COLO829 (cell line): Measurements from ENCODE around the gene ADAMTSL5.
A peak's percentile ranks its signal among the peaks of the same experiment; 100 is the strongest.
"Not testable (repeated sequence)": the region's sequence is repeated elsewhere in the genome, so short reads cannot be mapped to it uniquely, and the experiment has no call there.

ENCODE experiments used
- DNase-seq: peaks from one replicate; pipeline ENCODE4 v3.0.0; 2012; ENCODE audit warnings: low spot score

The ADAMTSL5 gene

GRCh38 chr19:1478934-1479707 lies 33.7 kb downstream of the ADAMTSL5 start, which contains the start of gene C19orf25:
C19orf25 (minus strand) TSS chr19:1479215; CDS start chr19:1478903, 312 bp downstream.
- peak; percentile 95 for DNase-seq

GRCh38 chr19:1477056-1477455 lies 35.8 kb downstream of the ADAMTSL5 start:
- DNase-seq: not testable (repeated sequence)

DNA sequence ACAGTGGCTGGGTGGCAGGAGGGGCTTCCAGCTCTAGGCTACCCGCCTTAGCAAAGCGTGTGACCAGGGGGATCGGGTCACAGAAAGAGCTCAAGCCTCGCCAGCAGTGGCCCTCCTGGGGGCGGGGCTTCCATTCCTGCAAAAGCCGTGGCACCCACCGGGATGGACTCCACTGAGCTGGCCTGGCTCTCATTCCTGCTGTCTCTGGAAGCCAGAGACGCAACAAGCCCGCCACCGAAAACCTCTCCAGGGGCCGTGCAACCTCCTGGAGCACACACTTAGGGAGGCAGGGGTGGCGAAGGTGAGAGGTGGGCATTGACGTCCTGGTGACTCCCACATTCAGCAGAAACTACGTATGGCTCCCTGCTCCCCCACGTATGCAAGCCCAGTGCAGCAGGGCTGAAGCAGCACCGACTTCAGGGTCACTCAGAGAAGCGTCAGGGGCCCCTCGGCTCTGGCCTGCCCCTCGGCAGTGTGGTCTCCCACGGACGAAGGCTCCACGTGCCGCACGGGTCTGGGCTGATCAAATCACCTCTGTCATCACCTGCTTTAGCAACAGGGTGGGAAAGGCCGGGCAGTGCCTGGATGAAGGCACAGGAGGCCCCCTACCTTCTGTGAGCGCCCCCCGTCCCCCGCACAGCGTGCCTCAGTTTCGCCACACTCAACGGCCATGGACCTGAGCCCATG lies 36.9 kb downstream of the ADAMTSL5 start:
- DNase-seq: no peak

DNA sequence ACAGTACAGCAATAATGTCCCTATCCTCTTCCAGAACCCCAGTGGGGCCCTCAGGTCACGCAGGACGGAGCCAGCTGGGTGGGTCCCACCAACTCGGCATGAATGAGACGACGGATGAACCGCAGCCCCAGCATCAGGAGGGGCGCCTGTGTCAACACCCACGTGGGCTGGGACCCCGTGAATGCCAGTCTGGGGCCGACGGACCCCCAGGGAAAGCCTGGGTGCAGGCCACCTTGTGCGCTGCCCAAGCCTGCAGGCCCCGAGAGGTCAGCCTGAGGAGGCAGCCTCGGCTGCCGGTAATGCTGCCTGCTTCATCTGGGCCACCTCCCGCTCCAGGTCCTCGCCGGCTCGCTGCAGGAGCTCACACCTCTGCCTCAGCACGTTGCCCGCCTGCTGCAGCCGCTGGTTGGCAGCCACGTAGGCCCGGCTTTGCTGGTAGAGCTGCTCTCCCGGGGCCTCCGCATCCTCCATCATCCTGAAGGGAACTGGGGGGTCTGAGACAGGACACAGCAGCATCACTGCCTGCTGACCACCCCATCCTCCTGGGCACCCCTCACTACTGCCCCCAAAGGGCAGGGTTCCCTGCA lies 38.0 kb downstream of the ADAMTSL5 start:
- DNase-seq: no peak

DNA sequence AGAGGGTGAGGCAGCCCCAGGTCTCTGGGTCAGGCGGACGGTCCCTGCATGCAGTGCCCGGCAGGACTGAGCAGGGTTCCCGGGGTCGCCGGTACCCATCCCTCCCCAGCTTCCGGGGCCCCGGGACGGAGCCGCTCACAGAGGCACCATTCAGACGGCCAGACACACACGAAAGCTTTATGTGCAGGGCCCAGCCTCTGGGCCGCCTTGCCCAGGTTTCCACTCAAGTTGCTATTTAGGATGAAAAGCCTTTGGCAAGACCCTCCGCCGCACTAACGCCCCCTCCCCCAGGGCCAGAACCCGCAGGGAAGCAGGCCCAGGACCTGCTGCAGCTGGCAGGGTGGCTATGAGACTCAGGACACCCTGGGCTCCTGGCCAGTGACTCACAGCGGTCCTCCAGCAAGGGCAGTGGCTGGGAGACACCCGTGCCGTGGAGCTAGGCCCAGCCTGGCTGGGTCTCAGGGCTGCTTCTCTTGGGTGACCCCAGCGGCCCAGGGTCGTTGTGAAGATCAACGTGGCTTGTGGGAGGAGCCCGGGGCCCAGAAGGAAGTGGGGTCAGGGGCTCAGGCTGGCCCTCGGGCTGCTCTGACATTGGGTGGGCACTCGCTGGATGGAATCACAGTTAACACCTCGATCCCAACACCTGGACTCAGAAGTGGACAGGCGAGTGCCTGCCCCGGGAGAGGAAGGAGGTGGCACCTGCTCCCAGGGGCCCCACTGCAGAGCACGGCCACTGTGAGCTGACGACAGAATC lies 38.6 kb downstream of the ADAMTSL5 start:
- no peak for DNase-seq

GRCh38 chr19:1473085-1473851 lies 39.6 kb downstream of the ADAMTSL5 start:
- DNase-seq: no peak

GRCh38 chr19:1472231-1473084 lies 40.4 kb downstream of the ADAMTSL5 start:
- DNase-seq: no peak

GRCh38 chr19:1471515-1472160 lies 41.2 kb downstream of the ADAMTSL5 start:
- DNase-seq: no peak

- DNase-seq: no peak
Measured at GRCh38 chr19:1471010-1471514, 41.8 kb downstream of the ADAMTSL5 start.

GRCh38 chr19:1470305-1471009 lies 42.4 kb downstream of the ADAMTSL5 start:
- no peak for DNase-seq

GRCh38 chr19:1470055-1470304 lies 42.8 kb downstream of the ADAMTSL5 start:
- no peak for DNase-seq

DNA sequence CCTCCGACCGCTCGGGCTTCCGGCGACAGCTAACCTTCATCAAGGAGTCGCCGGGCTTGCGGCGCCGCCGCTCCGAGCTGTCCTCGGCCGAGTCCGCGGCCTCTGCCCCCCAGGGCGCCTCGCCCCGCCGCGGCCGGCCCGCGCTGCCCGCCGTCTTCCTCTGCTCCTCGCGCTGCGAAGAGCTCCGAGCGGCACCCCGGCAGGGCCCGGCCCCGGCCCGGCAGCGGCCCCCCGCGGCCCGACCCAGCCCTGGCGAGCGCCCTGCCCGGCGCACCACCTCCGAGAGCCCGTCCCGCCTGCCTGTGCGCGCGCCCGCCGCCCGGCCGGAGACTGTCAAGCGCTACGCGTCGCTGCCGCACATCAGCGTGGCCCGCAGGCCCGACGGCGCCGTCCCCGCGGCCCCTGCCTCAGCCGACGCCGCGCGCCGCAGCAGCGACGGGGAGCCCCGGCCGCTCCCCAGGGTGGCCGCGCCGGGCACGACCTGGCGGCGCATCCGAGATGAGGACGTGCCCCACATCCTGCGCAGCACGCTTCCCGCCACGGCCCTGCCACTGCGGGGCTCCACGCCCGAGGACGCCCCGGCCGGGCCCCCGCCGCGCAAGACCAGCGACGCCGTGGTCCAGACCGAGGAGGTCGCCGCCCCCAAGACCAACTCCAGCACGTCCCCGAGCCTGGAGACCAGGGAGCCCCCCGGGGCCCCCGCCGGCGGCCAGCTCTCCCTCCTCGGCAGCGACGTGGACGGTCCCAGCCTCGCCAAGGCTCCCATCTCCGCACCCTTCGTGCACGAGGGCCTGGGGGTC lies 43.4 kb downstream of the ADAMTSL5 start:
- no peak for DNase-seq

DNA sequence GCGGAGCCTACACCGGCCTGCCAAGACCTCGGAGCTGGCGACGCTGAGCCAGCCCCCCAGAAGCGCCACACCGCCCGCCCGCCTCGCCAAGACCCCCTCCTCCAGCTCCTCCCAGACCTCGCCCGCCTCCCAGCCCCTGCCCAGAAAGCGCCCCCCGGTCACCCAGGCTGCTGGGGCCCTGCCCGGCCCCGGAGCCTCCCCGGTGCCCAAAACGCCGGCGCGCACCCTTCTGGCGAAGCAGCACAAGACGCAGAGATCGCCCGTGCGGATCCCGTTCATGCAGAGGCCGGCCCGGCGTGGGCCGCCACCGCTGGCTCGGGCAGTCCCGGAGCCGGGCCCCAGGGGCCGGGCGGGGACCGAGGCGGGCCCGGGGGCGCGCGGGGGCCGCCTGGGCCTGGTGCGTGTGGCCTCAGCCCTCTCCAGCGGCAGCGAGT lies 44.0 kb downstream of the ADAMTSL5 start:
- no peak for DNase-seq

DNA sequence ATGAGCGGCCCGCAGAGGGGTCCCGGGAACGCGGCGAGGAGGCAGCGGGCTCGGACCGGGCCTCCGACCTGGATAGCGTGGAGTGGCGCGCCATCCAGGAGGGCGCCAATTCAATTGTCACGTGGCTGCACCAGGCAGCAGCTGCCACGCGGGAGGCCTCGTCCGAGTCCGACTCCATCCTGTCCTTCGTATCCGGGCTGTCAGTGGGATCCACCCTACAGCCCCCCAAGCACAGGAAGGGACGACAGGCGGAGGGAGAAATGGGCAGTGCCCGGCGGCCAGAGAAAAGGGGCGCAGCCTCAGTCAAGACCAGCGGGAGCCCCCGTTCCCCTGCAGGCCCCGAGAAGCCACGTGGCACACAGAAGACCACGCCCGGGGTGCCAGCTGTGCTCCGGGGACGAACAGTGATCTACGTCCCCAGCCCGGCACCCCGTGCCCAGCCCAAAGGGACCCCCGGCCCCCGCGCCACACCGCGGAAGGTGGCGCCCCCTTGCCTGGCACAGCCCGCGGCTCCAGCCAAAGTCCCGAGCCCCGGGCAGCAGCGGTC lies 44.5 kb downstream of the ADAMTSL5 start:
- DNase-seq: no peak

DNA sequence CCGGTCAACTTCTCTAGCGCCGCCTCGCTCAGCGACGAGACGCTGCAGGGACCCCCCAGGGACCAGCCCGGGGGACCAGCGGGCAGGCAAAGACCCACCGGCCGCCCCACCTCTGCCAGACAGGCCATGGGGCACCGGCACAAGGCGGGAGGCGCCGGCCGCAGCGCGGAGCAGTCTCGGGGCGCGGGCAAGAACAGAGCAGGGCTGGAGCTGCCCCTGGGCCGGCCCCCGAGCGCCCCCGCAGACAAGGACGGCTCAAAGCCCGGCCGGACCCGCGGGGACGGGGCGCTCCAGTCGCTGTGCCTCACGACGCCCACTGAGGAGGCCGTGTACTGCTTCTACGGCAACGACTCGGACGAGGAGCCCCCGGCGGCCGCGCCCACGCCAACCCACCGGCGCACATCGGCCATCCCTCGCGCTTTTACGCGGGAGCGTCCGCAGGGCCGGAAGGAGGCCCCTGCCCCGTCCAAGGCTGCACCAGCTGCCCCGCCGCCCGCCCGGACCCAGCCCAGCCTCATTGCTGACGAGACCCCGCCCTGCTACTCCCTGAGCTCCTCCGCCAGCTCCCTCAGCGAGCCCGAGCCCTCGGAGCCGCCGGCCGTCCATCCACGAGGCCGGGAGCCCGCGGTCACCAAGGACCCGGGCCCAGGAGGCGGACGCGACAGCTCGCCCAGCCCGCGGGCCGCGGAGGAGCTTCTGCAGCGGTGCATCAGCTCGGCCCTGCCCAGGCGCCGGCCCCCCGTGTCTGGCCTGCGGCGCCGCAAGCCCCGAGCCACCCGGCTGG lies 45.1 kb downstream of the ADAMTSL5 start:
- no peak for DNase-seq

GRCh38 chr19:1467215-1467489 lies 45.7 kb downstream of the ADAMTSL5 start:
- no peak for DNase-seq

DNA sequence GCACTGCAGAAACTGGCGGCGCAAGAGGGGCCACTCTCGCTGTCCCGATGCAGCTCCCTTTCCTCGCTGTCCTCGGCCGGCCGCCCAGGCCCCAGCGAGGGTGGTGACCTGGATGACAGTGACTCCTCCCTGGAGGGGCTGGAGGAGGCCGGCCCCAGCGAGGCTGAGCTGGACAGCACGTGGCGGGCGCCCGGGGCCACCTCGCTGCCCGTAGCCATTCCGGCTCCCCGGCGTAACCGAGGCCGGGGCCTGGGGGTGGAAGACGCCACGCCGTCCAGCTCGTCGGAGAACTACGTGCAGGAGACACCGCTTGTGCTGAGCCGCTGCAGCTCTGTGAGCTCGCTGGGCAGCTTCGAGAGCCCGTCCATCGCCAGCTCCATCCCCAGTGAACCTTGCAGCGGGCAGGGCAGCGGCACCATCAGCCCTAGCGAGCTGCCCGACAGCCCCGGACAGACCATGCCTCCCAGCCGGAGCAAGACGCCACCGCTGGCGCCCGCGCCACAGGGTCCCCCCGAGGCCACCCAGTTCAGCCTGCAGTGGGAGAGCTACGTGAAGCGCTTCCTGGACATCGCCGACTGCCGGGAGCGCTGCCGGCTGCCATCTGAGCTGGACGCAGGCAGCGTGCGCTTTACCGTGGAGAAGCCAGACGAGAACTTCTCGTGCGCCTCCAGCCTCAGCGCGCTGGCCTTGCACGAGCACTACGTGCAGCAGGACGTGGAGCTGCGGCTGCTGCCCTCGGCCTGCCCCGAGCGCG lies 46.2 kb downstream of the ADAMTSL5 start:
- DNase-seq: no peak
